HepG2 (cell line): ENCODE measurements around the gene FAM20A. TPM values are rescaled to one million over a fixed set of nuclear protein-coding genes. Genes with fewer than 3 reads are reported as not detected.

Experiments used
- DMAP1 ChIP-seq: IDR thresholded peaks from 2 replicates; pipeline ENCODE4 v1.6.1; 2016
- GATAD1 ChIP-seq: IDR thresholded peaks from 2 replicates; pipeline ENCODE4 v1.6.1; 2016; ENCODE audit warnings: missing genetic modification reagents, missing compliant biosample characterization
- RFX3 ChIP-seq: IDR thresholded peaks from 2 replicates; pipeline ENCODE4 v1.6.1; 2016; ENCODE audit warnings: missing biosample characterization, missing genetic modification reagents
- SAFB2 ChIP-seq: sonication (generic); formaldehyde crosslinking; IDR thresholded peaks from 2 replicates; pipeline ENCODE4 v1.5.1; 2020; ENCODE audit warnings: missing genetic modification reagents, low read depth, mild to moderate bottlenecking, borderline replicate concordance
- ZBTB8A ChIP-seq: sonication (generic); formaldehyde crosslinking; IDR thresholded peaks from 2 replicates; pipeline ENCODE4 v1.4.0; 2020; ENCODE audit warnings: mild to moderate bottlenecking, low read depth, missing genetic modification reagents, borderline replicate concordance
- ZKSCAN8 ChIP-seq: IDR thresholded peaks from 2 replicates; pipeline ENCODE4 v1.6.1; 2016; ENCODE audit warnings: borderline replicate concordance, missing genetic modification reagents, missing compliant biosample characterization
- ZNF761 ChIP-seq: sonication (generic); formaldehyde crosslinking; conservative IDR thresholded peaks from 2 replicates; pipeline ENCODE4 v1.4.0; 2020; ENCODE audit warnings: mild to moderate bottlenecking, missing genetic modification reagents
- ZSCAN20 ChIP-seq: sonication (generic); formaldehyde crosslinking; IDR thresholded peaks from 2 replicates; pipeline ENCODE4 v1.4.0; 2020; ENCODE audit warnings: missing genetic modification reagents, mild to moderate bottlenecking, borderline replicate concordance
- polyA plus RNA-seq, 8 experiments: library from polyadenylated mRNA; depleted of rRNA in 3 of 8; stranded (reverse) in 7 of 8; unstranded in 1 of 8; fragments of >200 nt; fragmentation: Illumina TruSeq in 4 of 8; extraction: Trizol in 4 of 8; gene quantifications; 2 replicates each; pipeline versions ENCODE4 v1.2.1 to v1.2.3, GENCODE V29; 2011 to 2016; ENCODE audit warnings: low read depth in 4 of 8, missing spikeins in 1 of 8, mixed read lengths in 1 of 8; ENCODE audit not compliant: insufficient read depth in 1 of 8
- total RNA-seq, 5 experiments: library from RNA; depleted of rRNA; stranded (reverse); fragments of >200 nt; fragmentation: Illumina TruSeq; extraction: Trizol; gene quantifications; 2 replicates each; pipeline ENCODE4 v1.2.3, GENCODE V29; 2016; ENCODE audit warnings: low read depth in 1 of 5
- TF ChIP-seq, protein P1 (sequence below): IDR thresholded peaks from 2 replicates; pipeline ENCODE4 v1.6.1; 2016; ENCODE audit warnings: missing compliant biosample characterization, missing genetic modification reagents, borderline replicate concordance
- TF ChIP-seq, protein P2 (sequence below): sonication (generic); formaldehyde crosslinking; IDR thresholded peaks from 2 replicates; pipeline ENCODE4 v1.5.1; 2020; ENCODE audit warnings: mild to moderate bottlenecking, missing genetic modification reagents

FAM20A gene
- total and polyA plus RNA-seq, 2 of the 13 experiments (the other 11 are each of a cell fraction or from before 2014, with no cell fraction given): 9.3 to 20.7 TPM

DNA sequence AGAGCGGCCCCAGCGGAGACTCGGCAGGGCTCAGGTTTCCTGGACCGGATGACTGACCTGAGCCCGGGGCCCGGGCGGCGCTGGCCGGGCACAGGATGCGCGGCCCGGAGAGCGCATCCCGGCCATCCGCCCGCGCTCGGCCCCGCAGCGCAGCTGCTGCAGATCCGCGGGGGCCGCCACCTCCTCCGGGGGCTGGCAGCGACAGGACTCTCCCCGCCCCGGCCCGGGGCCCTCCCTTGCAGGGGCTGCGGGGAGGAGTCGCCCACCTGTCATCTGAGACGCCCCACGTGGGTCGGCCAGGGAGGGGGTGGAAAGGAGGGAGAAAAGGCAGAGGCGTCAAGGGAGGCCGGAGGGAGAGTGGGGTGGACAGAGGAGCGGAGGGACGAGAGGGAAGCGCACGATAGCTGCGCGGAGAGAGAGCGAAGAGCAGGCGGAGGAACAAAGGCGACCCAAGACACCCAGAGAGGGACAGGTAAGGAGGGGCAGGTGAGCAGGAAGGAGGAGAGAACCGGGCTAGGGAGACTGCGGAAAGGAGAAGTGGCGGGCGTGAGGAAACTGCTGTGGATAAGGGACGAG, 89.4 kb downstream of the FAM20A start (continued):
- no peak; the same call in 1 of the 2 replicates for TF ChIP-seq ZSCAN20 (CRISPR knock-in tag)
- TF ChIP-seq ZKSCAN8 (CRISPR knock-in tag): peak; percentile 20; the same call in 1 of the 2 replicates
- no peak; the same call in 1 of the 2 replicates for TF ChIP-seq GATAD1
- peak; percentile 60; the same call in 1 of the 2 replicates for TF ChIP-seq DMAP1 (CRISPR knock-in tag)
- TF ChIP-seq SAFB2 (CRISPR knock-in tag): no peak
- TF ChIP-seq, protein P1, sequence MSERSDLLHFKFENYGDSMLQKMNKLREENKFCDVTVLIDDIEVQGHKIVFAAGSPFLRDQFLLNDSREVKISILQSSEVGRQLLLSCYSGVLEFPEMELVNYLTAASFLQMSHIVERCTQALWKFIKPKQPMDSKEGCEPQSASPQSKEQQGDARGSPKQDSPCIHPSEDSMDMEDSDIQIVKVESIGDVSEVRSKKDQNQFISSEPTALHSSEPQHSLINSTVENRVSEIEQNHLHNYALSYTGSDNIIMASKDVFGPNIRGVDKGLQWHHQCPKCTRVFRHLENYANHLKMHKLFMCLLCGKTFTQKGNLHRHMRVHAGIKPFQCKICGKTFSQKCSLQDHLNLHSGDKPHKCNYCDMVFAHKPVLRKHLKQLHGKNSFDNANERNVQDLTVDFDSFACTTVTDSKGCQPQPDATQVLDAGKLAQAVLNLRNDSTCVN (CRISPR knock-in tag): 0 out of 2 replicates have a peak, but pooled peaks have one; percentile 9
- TF ChIP-seq, protein P2, sequence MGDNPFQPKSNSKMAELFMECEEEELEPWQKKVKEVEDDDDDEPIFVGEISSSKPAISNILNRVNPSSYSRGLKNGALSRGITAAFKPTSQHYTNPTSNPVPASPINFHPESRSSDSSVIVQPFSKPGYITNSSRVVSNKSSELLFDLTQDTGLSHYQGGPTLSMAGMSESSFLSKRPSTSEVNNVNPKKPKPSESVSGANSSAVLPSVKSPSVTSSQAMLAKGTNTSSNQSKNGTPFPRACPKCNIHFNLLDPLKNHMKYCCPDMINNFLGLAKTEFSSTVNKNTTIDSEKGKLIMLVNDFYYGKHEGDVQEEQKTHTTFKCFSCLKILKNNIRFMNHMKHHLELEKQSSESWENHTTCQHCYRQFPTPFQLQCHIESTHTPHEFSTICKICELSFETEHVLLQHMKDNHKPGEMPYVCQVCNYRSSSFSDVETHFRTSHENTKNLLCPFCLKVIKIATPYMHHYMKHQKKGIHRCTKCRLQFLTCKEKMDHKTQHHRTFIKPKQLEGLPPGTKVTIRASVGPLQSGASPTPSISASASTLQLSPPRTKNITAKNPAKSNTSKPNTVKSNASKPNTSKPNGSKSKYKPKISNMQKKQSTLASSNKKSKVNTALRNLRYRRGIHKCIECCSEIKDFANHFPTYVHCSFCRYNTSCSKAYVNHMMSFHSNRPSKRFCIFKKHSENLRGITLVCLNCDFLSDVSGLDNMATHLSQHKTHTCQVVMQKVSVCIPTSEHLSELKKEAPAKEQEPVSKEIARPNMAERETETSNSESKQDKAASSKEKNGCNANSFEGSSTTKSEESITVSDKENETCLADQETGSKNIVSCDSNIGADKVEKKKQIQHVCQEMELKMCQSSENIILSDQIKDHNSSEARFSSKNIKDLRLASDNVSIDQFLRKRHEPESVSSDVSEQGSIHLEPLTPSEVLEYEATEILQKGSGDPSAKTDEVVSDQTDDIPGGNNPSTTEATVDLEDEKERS: peak; percentile 23; the same call in 1 of the 2 replicates
- no peak for TF ChIP-seq ZBTB8A (CRISPR knock-in tag)
- TF ChIP-seq RFX3 (CRISPR knock-in tag): no peak
- TF ChIP-seq ZNF761 (CRISPR knock-in tag): peak; percentile 17; the same call in 1 of the 2 replicates
